Colon (tissue), 2 donors: Measurements from ENCODE around the gene MUSTN1.

Experiments
- FAIRE-seq: peaks from 2 replicates; lab custom pipeline; 2012; peaks lifted over from hg19 to GRCh38; lab: Jason Lieb, UNC
- donor health status: control.
- donor health status: control.

Gene MUSTN1

GRCh38 chr3:52800079-52800478 lies 34.7 kb downstream of the MUSTN1 start:
- FAIRE-seq = no peak

GRCh38 chr3:52798978-52799476 lies 35.8 kb downstream of the MUSTN1 start:
- no peak for FAIRE-seq

GRCh38 chr3:52798376-52798977 lies 36.3 kb downstream of the MUSTN1 start:
- FAIRE-seq = no peak

- no peak for FAIRE-seq
These were observed 38.4 kb downstream of the MUSTN1 start for GRCh38 chr3:52796411-52796810.

- FAIRE-seq = no peak
These were observed 39.4 kb downstream of the MUSTN1 start for GRCh38 chr3:52795298-52795900.

- FAIRE-seq = no peak
These were observed 40.2 kb downstream of the MUSTN1 start, which contains the start of gene ITIH3 for GRCh38 chr3:52794612-52795099. Gene ITIH3, plus strand, starts transcription at chr3:52794796. Its CDS starts 8 bp downstream, at chr3:52794804.

GRCh38 chr3:52793702-52794611 lies 40.9 kb downstream of the MUSTN1 start:
- no peak for FAIRE-seq

- FAIRE-seq = no peak
These were observed 41.7 kb downstream of the MUSTN1 start for GRCh38 chr3:52792961-52793695.

- FAIRE-seq = no peak
These were observed 42.4 kb downstream of the MUSTN1 start for GRCh38 chr3:52792413-52792812.

- FAIRE-seq = no peak
These were observed 42.9 kb downstream of the MUSTN1 start for GRCh38 chr3:52791928-52792327.

GRCh38 chr3:52791366-52791765 lies 43.5 kb downstream of the MUSTN1 start:
- no peak for FAIRE-seq

GRCh38 chr3:52790741-52791140 lies 44.1 kb downstream of the MUSTN1 start:
- FAIRE-seq = no peak

GRCh38 chr3:52790337-52790736 lies 44.5 kb downstream of the MUSTN1 start:
- no peak for FAIRE-seq

- FAIRE-seq = no peak
These were observed 45.1 kb downstream of the MUSTN1 start for GRCh38 chr3:52789746-52790040.

GRCh38 chr3:52788890-52789745 lies 45.7 kb downstream of the MUSTN1 start:
- FAIRE-seq = no peak

- FAIRE-seq = no peak
These were observed 46.9 kb downstream of the MUSTN1 start for GRCh38 chr3:52787672-52788625.

GRCh38 chr3:52787246-52787645 lies 47.6 kb downstream of the MUSTN1 start:
- no peak for FAIRE-seq

GRCh38 chr3:52786330-52787215 lies 48.2 kb downstream of the MUSTN1 start:
- FAIRE-seq = no peak
